Subcutaneous adipose tissue (tissue), 4 donors: ENCODE measurements around the gene UCP3. TPM values are rescaled to one million over a fixed set of nuclear protein-coding genes. Genes with fewer than 3 reads are reported as not detected.

Source experiments
- total RNA-seq, 4 donors: library from RNA; depleted of rRNA; stranded (reverse); fragments of >200 nt; gene quantifications; one replicate each; pipeline ENCODE4 v1.1.0, GENCODE V29; 2016
- TF ChIP-seq, protein P1 (sequence below): fragments of 450-650 bp; IDR thresholded peaks from one replicate; pipeline ENCODE4 v1.5.1; 2016; ENCODE audit warnings: low read depth, mild to moderate bottlenecking, control low read depth, antibody characterized with exemption, moderate library complexity

Gene UCP3
- total RNA-seq, 4 donors from 2014 or later: 0.44 to 1.7 (median 0.78) TPM

DNA sequence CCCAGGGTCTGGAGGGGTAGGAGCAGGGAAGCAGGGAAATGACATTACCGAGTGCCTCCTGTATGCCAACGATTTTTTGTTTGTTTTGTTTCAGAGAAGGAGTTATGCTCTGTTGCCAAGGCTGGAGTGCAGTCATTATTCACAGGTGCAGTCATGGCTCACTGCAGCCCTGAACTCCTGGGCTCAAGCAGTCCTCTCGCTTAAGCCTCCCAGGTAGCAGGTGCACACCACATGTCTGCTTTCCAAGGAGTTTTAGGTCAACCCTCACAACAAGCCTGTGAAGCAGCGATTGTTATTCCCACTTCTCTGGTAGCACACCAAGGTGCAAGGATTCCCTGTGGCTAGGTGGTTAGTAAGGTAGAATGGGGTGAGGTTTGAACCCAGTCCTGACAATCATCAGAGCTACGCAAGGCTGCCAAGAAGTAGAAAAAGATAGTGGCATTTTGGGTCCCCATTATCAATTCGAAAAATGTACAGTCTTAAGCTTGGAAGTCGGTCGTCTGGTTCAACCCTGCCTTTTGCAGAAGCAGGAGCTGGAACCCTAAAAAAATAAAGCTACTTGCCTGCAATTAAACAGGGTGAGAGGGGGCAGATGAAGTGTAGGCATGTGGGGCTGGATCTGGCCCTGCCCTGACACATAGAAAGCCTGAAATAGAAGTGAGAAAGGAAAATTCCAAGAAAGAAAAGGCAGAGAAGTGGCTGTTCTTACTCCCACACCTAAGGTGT, 9.1 kb downstream of the UCP3 start:
- TF ChIP-seq, protein P1, sequence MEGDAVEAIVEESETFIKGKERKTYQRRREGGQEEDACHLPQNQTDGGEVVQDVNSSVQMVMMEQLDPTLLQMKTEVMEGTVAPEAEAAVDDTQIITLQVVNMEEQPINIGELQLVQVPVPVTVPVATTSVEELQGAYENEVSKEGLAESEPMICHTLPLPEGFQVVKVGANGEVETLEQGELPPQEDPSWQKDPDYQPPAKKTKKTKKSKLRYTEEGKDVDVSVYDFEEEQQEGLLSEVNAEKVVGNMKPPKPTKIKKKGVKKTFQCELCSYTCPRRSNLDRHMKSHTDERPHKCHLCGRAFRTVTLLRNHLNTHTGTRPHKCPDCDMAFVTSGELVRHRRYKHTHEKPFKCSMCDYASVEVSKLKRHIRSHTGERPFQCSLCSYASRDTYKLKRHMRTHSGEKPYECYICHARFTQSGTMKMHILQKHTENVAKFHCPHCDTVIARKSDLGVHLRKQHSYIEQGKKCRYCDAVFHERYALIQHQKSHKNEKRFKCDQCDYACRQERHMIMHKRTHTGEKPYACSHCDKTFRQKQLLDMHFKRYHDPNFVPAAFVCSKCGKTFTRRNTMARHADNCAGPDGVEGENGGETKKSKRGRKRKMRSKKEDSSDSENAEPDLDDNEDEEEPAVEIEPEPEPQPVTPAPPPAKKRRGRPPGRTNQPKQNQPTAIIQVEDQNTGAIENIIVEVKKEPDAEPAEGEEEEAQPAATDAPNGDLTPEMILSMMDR: no peak

DNA sequence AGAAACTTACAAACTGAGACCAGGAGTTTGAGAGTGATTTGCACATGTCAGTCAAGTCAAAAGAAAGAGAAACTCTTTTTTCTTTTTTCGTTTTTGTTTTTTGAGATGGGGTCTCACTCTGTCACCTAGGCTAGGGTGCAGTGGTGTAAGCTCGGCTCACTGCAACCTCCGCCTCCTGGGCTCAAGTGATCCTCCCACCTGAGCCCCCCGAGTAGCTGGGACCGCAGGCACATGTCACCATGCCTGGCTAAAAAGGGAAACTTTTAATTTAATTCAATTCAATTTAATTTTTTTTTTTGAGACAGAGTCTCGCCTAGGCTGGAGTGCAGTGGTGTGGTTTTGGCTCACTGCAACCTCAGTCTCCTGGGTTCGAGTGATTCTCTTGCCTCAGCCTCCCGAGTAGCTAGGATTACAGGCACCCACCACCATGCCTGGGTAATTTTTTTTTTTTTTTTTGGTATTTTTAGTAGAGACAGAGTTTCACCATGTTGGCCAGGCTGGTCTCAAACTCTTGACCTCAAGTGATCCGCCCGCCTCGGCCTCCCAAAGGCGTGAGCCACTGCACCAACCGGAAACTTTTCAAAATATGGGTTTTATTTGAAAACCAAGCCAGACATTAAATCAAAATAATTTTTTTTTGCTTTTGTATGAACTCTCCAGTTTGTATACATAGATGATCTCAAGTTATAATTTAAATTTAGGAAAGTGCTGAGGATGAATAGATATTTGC, 9.9 kb downstream of the UCP3 start:
- TF ChIP-seq, protein P1: no peak

DNA sequence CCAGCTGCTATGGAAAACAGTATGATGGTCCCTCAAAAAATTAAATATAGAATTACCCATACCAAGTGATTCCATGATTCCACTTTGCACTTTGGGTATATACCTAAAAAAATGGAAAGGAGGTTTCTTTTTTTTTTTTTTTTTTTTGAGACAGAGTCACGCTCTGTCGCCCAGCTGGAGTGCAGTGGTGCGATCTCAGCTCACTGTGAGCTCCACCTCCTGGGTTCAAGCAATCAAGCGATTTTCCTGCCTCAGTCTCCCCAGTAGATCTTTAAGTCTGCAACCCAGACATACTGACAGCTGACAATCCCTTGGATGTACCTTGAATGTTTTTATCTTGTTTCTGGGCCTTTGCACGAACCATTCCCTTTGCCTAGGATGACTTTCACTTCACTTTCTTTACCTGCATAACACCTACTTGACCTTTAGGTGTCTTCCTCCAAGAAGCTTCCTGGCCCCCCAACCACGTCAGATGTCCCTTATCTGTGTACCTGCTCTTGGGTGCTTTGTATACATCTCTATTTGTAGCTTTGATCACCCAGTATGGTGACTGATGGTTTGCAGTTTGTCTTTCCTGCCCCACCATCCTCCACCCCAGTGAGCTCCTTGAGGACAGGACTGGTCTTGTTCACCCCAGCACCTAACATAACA, 11.6 kb downstream of the UCP3 start:
- TF ChIP-seq, protein P1: no peak

DNA sequence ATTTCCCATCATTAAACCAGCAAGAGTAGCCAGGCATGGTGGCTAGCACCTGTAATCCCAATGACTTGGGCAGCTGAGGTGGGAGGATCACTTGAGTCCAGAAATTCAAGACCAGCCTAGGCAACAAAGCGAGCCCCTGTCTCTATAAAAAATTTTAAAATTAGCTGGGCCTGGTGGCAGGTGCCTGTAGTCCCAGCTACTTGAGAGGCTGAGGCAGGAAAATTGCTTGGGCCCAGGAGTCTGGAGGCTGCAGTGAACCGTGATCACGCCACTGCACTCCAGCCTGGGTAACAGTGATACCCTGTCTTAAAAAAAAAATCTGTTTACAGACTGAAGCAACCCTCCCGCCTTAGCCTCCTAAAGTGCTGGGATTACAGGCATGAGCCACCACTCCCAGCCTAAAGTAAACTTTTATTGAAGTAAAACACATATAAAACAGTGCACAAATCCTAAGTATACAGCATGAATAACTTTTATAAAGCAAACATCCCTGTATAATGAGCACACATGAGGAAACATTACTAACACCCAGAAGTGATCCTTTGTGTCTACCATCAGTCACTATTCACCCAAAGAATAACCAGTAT, 12.6 kb downstream of the UCP3 start:
- TF ChIP-seq, protein P1: no peak

DNA sequence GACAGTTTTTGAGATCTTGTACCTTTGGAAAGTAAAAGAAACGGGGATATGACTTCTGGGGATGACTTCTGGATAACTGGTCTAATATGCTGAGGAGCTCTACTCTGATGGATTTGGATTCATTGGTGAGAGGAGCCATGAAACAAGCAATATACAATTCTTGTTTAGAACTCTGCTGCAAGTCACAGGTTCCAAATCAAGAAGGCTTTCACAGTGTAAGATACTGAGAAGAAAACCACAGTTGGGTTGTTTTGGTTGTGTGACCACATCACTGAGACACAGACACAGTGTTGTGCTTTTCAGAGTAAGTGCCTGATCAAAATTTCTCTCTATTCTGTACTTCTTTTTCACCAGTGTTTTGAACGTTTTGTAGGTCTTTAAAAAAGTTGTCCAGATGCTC, 13.2 kb downstream of the UCP3 start:
- TF ChIP-seq, protein P1: no peak

DNA sequence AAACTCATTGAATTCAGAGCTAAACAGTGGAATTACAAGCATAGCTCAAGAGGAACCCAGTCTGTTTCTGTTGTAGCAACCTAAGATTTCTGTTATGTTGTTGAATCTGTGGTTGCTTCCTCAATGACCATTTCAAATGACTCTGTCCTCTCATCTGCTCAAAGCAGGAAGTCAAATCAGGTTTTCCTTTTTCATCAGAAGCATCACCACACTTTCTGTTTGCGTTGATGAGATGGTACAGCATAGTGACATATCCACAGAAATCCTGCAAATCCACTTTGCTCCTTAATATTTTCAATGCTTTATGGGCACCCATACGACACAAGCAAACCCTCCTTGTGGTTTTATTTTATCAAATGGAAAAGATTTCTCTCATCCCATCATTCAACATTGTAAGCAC, 13.6 kb downstream of the UCP3 start:
- TF ChIP-seq, protein P1: no peak
